ENCODE measurements around the gene TCEA2. TPM values are rescaled to one million over a fixed set of nuclear protein-coding genes. Genes with fewer than 3 reads are reported as not detected.

Gene TCEA2
- total and polyA plus RNA-seq, 2 of the 13 experiments (the other 11 are each of a cell fraction or from before 2014, with no cell fraction given), result 28.1 to 33.7 TPM

GRCh38 chr20:64025826-64026412 is 37.1 kb upstream of the TCEA2 start (continued):
- TF ChIP-seq ZNF770 (CRISPR knock-in tag; IDR thresholded peaks at IDR 0.05), result no peak
- TF ChIP-seq SMYD3 (CRISPR knock-in tag; IDR thresholded peaks at IDR 0.05), result no peak
- no peak for TF ChIP-seq TCF12 (IDR thresholded peaks at IDR 0.05)
- 0 out of 2 replicates have a peak, but pooled peaks have one; percentile 10 for TF ChIP-seq TCF12 (CRISPR knock-in tag; IDR thresholded peaks at IDR 0.05)
- TF ChIP-seq UBTF (CRISPR knock-in tag; IDR thresholded peaks at IDR 0.05), result peak; percentile 11; the same call in 1 of the 2 replicates
- no peak for TF ChIP-seq IRX3 (CRISPR knock-in tag; IDR thresholded peaks at IDR 0.05; ENCODE audit: borderline replicate concordance, low read depth)
- TF ChIP-seq DRAP1 (CRISPR knock-in tag; IDR thresholded peaks at IDR 0.05), result no peak
- no peak for TF ChIP-seq SRSF9 (IDR thresholded peaks at IDR 0.05; ENCODE audit: borderline replicate concordance, insufficient read depth, low read depth, low read length, poor library complexity, severe bottlenecking)
- TF ChIP-seq SRSF4 (IDR thresholded peaks at IDR 0.05; ENCODE audit: low read depth, low read length, poor library complexity, severe bottlenecking), result no peak
- no peak for TF ChIP-seq ZNF747 (CRISPR knock-in tag; IDR thresholded peaks at IDR 0.05; ENCODE audit: borderline replicate concordance)
- no peak for TF ChIP-seq AFF4 (CRISPR knock-in tag; IDR thresholded peaks at IDR 0.05)
- no peak for TF ChIP-seq TBP (CRISPR knock-in tag; IDR thresholded peaks at IDR 0.05)
- no peak for TF ChIP-seq ZNF773 (CRISPR knock-in tag; IDR thresholded peaks at IDR 0.05; ENCODE audit: borderline replicate concordance)
- no peak for TF ChIP-seq HNF4A (CRISPR knock-in tag; IDR thresholded peaks at IDR 0.05)
- no peak for TF ChIP-seq ZBTB39 (CRISPR knock-in tag; IDR thresholded peaks at IDR 0.05)
- no peak for TF ChIP-seq ZNF644 (CRISPR knock-in tag; IDR thresholded peaks at IDR 0.05; ENCODE audit: low read depth)
- TF ChIP-seq ZNF720 (CRISPR knock-in tag; IDR thresholded peaks at IDR 0.05), result no peak
- 0 out of 2 replicates have a peak, but pooled peaks have one; percentile 27 for TF ChIP-seq DNMT1 (CRISPR knock-in tag; IDR thresholded peaks at IDR 0.05)
- peak; percentile 22; the same call in 1 of the 2 replicates for TF ChIP-seq ZNF768 (CRISPR knock-in tag; IDR thresholded peaks at IDR 0.05)
